Neural cell (in vitro differentiated cells): ENCODE measurements around the gene CDKN3.

Experiments
- EP300 ChIP-seq: fragments of 450-650 bp; conservative IDR thresholded peaks from 2 replicates; pipeline ENCODE4 v1.6.1; 2014; ENCODE audit warnings: antibody characterized with exemption, mild to moderate bottlenecking, moderate library complexity; ENCODE audit not compliant: poor library complexity, severe bottlenecking
- EZH2 ChIP-seq: fragments of 200-600, 300-800 bp; shearing (Covaris generic), sonication (generic); IDR thresholded peaks from 2 replicates; pipeline ENCODE4 v1.6.1; 2014; ENCODE audit warnings: antibody characterized with exemption, low read length, borderline replicate concordance, mild to moderate bottlenecking; ENCODE audit not compliant: insufficient read depth, poor library complexity, severe bottlenecking
- MXI1 ChIP-seq: fragments of 450-650 bp; conservative IDR thresholded peaks from 2 replicates; pipeline ENCODE4 v1.6.1; 2014; ENCODE audit warnings: antibody characterized with exemption, mild to moderate bottlenecking; ENCODE audit not compliant: poor library complexity, severe bottlenecking
- POLR2AphosphoS5 ChIP-seq: IDR thresholded peaks from 2 replicates; pipeline ENCODE4 v1.6.1; 2012
- SMC3 ChIP-seq: fragments of 450-650 bp; conservative IDR thresholded peaks from 2 replicates; pipeline ENCODE4 v1.6.1; 2014; ENCODE audit warnings: antibody characterized with exemption, mild to moderate bottlenecking, moderate library complexity; ENCODE audit not compliant: poor library complexity
- TF ChIP-seq, protein P1 (sequence below): fragments of 450-650 bp; IDR thresholded peaks from 2 replicates; pipeline ENCODE4 v1.5.1; 2014; ENCODE audit warnings: antibody characterized with exemption, mild to moderate bottlenecking, moderate library complexity; ENCODE audit not compliant: poor library complexity, severe bottlenecking

DNA sequence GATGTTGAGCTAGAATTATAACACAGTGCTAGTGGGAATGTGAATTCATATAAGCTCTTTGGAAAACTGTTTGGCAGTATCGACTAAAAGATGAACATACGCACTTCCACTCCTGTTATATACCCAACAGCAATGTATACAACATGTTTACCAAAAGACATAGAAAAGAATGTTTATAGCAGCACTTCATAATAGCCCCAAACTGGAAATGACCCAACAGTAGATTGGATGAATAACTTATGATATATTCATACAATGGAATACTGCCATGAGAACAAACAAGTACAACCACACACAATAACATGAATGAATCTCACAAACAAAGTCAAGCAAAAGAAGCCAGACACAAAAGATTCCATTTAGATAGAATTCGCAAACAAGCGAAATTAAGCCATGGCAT is 28.5 kb upstream of the CDKN3 start:
- TF ChIP-seq, protein P1, sequence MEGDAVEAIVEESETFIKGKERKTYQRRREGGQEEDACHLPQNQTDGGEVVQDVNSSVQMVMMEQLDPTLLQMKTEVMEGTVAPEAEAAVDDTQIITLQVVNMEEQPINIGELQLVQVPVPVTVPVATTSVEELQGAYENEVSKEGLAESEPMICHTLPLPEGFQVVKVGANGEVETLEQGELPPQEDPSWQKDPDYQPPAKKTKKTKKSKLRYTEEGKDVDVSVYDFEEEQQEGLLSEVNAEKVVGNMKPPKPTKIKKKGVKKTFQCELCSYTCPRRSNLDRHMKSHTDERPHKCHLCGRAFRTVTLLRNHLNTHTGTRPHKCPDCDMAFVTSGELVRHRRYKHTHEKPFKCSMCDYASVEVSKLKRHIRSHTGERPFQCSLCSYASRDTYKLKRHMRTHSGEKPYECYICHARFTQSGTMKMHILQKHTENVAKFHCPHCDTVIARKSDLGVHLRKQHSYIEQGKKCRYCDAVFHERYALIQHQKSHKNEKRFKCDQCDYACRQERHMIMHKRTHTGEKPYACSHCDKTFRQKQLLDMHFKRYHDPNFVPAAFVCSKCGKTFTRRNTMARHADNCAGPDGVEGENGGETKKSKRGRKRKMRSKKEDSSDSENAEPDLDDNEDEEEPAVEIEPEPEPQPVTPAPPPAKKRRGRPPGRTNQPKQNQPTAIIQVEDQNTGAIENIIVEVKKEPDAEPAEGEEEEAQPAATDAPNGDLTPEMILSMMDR, result no peak
- TF ChIP-seq EZH2 (no peak), POLR2AphosphoS5 (no peak), EP300 (no peak), SMC3 (no peak), MXI1 (no peak)
